PC-9 (cell line): ENCODE results near the gene GOLGA6C.

ENCODE experiments used
- CTCF ChIP-seq: fragments of 200-600 bp; sonication (generic); conservative IDR thresholded peaks from 2 replicates; pipeline ENCODE4 v1.6.1; 2017; ENCODE audit warnings: mixed run types, antibody characterized with exemption, mild to moderate bottlenecking, moderate library complexity
- EZH2 ChIP-seq: fragments of 200-600 bp; sonication (generic); IDR thresholded peaks from 2 replicates; pipeline ENCODE4 v1.8.0; 2017; ENCODE audit warnings: antibody characterized with exemption, low read depth

- no peak for TF ChIP-seq CTCF
- no peak for TF ChIP-seq EZH2
Measured at GRCh38 chr15:75302318-75302717, 44.2 kb downstream of the GOLGA6C start.
